K562 (cell line): ENCODE data around the gene INHBE.

Experiments
- CTCF ChIP-seq, 3 experiments: IDR thresholded peaks in 2 of 3; conservative IDR thresholded peaks in 1 of 3; 2 replicates each; pipeline ENCODE4 v1.5.1; 2011 to 2012; ENCODE audit warnings: low read length in 3 of 3, mild to moderate bottlenecking in 3 of 3, control low read depth in 2 of 3, improper control_type of control experiment in 1 of 3, inconsistent platforms in 1 of 3, low read depth in 1 of 3, mixed read lengths in 1 of 3, moderate library complexity in 1 of 3; ENCODE audit not compliant: insufficient read depth in 2 of 3
- EP300 ChIP-seq: IDR thresholded peaks from 2 replicates; pipeline ENCODE4 v1.6.1; 2012; ENCODE audit warnings: low read length, improper control_type of control experiment
- POLR2A ChIP-seq: fragments of 450-650 bp; conservative IDR thresholded peaks from 2 replicates; pipeline ENCODE4 v1.6.1; 2016
- ZMIZ1 ChIP-seq, 2 experiments: fragments of 150-350 bp in 1 of 2; IDR thresholded peaks; 2 replicates each; pipeline ENCODE4 v1.6.1; 2012 to 2016; ENCODE audit warnings: low read depth in 2 of 2, low read length in 2 of 2, mild to moderate bottlenecking in 1 of 2, moderate library complexity in 1 of 2

DNA sequence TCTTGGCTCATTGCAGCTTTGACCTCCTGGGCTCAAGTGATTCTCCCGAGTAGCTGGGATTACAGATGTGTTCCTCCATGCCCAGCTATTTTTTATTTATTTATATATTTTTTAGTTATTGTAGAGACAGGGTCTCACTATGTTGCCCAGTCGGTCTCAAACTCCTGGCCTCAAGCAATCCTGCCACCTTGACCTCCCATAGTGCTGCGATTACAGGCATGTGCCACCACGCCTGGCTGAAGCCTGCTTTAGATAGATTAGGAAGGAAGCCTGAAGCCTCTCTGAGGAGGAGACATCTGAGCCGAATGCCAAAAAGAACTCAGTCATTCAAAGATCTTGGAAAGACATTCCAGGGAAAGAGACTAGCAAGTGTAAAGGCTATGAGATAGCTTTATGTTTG, 10.4 kb upstream of the INHBE start:
- TF ChIP-seq EP300 = no peak
- TF ChIP-seq CTCF (IDR thresholded peaks at IDR 0.05 in 2 of 3, conservative IDR thresholded peaks at IDR 0.05 in 1 of 3; ENCODE audit: insufficient read depth in 2 of 3, low read depth in 1 of 3, low read length in 3 of 3) = no peak
- no peak for TF ChIP-seq ZMIZ1 (IDR thresholded peaks at IDR 0.05; ENCODE audit: low read depth in 2 of 2, low read length in 2 of 2)
- no peak for TF ChIP-seq POLR2A
